GM13977 (cell line): ENCODE results near the gene RTTN.

Source experiments
- DNase-seq: peaks from one replicate; pipeline ENCODE4 v3.0.0; 2012; ENCODE audit warnings: low spot score
- in situ Hi-C: fragments of 300-500 bp; cut with MboI; formaldehyde crosslinking; loops from one replicate; pipeline ENCODE4 v1.12.0; 2022; ENCODE audit warnings: low sequenced_read_pairs, low pct_unique_long_range_greater_than_20kb, mixed read lengths, inconsistent platforms; ENCODE audit not compliant: unreplicated experiment
- TF ChIP-seq, protein P1 (sequence below): IDR thresholded peaks from 2 replicates; pipeline ENCODE4 v1.5.1; 2012; ENCODE audit warnings: mild to moderate bottlenecking, control low read depth; ENCODE audit not compliant: insufficient read depth; ENCODE audit errors: extremely low read depth, missing control alignments

RTTN gene

DNA sequence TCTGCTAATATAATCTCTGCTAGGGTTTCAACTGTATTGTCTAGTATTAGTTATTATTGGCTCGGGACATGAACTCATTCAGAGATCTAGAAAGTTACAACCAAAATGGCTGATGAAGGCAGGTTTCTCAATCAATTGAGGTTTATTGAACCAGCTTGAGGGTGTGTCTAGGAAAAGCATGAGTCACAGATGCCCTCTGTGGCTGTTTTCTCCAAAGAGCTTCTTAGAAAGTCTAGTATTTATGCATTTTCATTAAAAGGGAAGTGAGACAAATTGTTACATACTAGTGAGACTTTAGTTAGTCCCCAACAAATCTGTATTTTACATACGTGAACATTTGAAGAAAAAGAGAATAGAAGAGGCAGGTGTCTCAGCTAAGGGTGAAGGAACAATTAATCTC lies 23.0 kb upstream of the RTTN start:
- in situ Hi-C loops, result no loop called here
- TF ChIP-seq, protein P1, sequence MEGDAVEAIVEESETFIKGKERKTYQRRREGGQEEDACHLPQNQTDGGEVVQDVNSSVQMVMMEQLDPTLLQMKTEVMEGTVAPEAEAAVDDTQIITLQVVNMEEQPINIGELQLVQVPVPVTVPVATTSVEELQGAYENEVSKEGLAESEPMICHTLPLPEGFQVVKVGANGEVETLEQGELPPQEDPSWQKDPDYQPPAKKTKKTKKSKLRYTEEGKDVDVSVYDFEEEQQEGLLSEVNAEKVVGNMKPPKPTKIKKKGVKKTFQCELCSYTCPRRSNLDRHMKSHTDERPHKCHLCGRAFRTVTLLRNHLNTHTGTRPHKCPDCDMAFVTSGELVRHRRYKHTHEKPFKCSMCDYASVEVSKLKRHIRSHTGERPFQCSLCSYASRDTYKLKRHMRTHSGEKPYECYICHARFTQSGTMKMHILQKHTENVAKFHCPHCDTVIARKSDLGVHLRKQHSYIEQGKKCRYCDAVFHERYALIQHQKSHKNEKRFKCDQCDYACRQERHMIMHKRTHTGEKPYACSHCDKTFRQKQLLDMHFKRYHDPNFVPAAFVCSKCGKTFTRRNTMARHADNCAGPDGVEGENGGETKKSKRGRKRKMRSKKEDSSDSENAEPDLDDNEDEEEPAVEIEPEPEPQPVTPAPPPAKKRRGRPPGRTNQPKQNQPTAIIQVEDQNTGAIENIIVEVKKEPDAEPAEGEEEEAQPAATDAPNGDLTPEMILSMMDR, result no peak
- no peak for DNase-seq

DNA sequence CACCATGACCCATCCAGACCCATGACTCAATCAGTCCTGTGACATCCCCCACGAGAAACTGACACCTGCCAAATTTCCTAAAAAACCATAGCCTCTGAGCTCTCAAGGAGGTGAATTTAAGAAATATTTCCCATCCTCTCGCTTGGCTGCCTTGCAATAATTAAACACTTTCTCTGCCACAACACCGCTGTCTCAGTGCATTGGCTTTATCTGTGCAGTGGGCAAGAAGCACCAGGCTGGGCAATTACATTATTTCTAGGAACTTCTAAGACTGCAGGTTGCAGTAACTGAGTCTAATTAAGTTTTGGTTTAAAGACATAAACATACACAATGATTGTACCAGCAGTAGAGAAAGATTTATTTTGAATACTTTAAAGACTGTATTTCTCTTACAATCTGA lies 22.0 kb upstream of the RTTN start:
- TF ChIP-seq, protein P1, result no peak
- in situ Hi-C loops, result no loop called here
- no peak for DNase-seq

DNA sequence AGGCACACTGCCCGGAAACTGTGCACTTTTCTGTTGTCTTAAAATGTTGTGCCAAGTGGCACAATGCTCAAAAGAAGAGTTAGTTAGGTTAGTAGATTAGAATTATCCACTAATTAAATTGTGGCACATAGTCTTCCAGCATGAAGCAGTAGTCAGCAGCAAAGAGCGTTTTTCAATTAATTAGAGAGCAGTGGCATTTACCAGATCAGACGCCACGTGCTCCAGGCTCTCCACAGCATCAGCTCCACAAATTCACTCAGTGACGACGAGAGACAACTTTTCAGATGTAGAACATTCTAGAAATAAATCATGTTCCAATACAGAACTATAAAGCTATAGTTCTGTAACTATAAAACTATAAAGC lies 16.4 kb upstream of the RTTN start:
- no peak for DNase-seq
- TF ChIP-seq, protein P1, result no peak
- in situ Hi-C loops, result no loop called here

DNA sequence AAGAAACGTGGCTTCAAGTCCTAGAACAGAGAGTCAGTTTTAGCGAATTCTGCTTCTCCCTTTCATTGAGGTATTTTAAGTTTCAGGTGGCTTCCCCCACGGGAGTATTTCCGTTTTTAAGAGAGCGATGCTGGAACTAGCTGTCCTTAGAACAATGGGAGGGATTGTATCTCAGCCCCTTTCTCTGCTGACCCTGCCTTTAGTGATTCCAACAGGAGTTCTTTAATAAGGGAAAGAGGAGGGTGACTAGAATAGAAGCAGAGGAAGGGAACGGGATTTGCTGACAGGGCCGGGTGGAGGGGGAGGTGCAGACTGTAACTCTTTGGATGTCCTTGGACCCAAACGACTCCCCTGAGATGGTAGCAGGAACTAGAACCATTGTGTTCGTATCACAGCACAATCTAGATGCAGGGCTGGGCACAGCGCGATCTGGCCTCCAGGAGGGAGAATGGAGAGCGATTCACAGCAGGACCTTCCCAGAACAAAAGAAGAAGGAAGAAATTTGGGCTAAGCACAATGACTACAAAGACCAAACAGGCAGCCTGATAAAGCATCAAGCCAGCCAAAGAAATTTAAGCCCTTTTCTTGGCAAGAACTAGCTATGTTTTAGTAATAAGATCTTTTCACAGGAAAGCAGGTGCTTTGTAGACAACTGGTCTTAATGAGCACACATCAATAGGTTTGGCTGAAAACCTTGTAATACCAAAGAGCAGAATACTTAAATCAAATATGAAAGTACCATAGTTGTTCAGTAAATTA lies 15.8 kb upstream of the RTTN start:
- in situ Hi-C loops, result no loop called here
- TF ChIP-seq, protein P1, result no peak
- no peak for DNase-seq

DNA sequence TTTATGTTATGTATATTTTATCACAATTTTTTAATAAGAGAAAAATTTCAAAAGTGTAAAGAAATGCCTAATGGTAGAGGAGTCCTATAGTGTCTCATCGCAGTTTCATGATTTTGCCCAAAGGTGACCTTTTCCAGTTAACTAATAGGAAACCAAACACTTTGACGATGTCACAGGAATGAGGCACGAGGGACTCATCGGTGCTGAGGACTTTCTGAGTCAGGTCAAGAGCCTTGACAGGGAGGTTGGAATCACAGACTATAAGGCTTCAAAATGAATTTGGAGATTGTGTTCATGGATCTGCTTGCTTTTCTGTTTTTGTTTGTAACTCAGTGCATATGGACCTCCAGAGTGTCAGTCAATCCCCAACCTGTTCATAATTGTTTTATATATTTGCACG lies 15.1 kb upstream of the RTTN start:
- DNase-seq, result no peak
- TF ChIP-seq, protein P1, result no peak
- in situ Hi-C loops, result no loop called here

DNA sequence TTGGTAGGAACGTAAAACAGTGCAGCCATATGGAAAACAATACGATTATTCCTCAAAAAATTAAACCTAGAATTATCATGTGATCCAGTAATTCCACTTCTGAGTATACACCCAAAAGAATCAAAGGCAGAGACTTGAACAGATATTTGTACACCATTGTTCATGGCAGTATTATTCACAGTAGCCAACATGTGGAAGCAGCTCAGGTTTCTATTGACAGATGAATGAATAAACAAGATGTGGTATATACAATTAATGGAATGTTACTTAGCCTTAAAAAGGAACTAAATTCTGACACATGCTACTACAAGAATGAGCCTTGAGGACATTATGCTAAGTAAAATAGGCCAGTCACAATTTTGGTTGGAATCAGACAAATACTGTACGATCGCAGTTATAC lies 14.2 kb upstream of the RTTN start:
- in situ Hi-C loops, result no loop called here
- TF ChIP-seq, protein P1, result no peak
- no peak for DNase-seq
